ENCODE data around the gene SH2D3C.

The SH2D3C gene

GRCh38 chr9:127734247-127734746, 44.2 kb downstream of the SH2D3C start:
- no peak overlapping the region; the same call in 1 of the 2 replicates for H3K27ac ChIP-seq (ENCODE audit: low read depth, low read length)
- no peak overlapping the region for H2AFZ ChIP-seq (ENCODE audit: low read depth, low read length, severe bottlenecking)
- no peak for TF ChIP-seq CTCF (IDR thresholded peaks at IDR 0.05; ENCODE audit: insufficient read depth, low read length, poor library complexity, severe bottlenecking)
- no peak for TF ChIP-seq EZH2phosphoT487 (conservative IDR thresholded peaks at IDR 0.05; ENCODE audit: low read length)

GRCh38 chr9:127733614-127734013, 44.9 kb downstream of the SH2D3C start:
- H3K9ac ChIP-seq (ENCODE audit: low read length): no peak overlapping the region
- no peak overlapping the region for H3K4me2 ChIP-seq (ENCODE audit: low read depth, low read length, poor library complexity, severe bottlenecking)
- no peak overlapping the region for H3K4me3 ChIP-seq (ENCODE audit: insufficient read depth, low read length, poor library complexity, severe bottlenecking)
- no peaks in the 10 kb centered on the region for H3K27me3 ChIP-seq (ENCODE audit: low read length)
- no peak overlapping the region for H3K27ac ChIP-seq (ENCODE audit: low read depth, low read length)
- H3K79me2 ChIP-seq (ENCODE audit: insufficient read depth, low read length): no peaks in the 10 kb centered on the region
- no peak overlapping the region for H2AFZ ChIP-seq (ENCODE audit: low read depth, low read length, severe bottlenecking)
- TF ChIP-seq EZH2phosphoT487 (conservative IDR thresholded peaks at IDR 0.05; ENCODE audit: low read length): no peak
- no peak for TF ChIP-seq CTCF (IDR thresholded peaks at IDR 0.05; ENCODE audit: insufficient read depth, low read length, poor library complexity, severe bottlenecking)
- H3K36me3 ChIP-seq (ENCODE audit: low read length): no peaks in the 10 kb centered on the region
- no peaks in the 10 kb centered on the region for H3K9me3 ChIP-seq (ENCODE audit: insufficient read depth, low read length)
- H4K20me1 ChIP-seq (ENCODE audit: low read depth, low read length): no peaks in the 10 kb centered on the region
- H3F3A ChIP-seq (ENCODE audit: insufficient read depth): peaks cover 3% of the 10 kb centered on the region; the same call in 1 of the 2 replicates
- H3K9me2 ChIP-seq (replicated peaks; ENCODE audit: insufficient read depth, low read length): no peaks in the 10 kb centered on the region

More at GRCh38 chr9:127734247-127734746, 44.2 kb downstream of the SH2D3C start:
- Histone ChIP-seq H3F3A (ENCODE audit: insufficient read depth) (peaks cover 3% of the 10 kb centered on the region; the same call in 1 of the 2 replicates), H3K9me3 (ENCODE audit: insufficient read depth, low read length) (no peaks in the 10 kb centered on the region), H3K4me3 (ENCODE audit: insufficient read depth, low read length, poor library complexity, severe bottlenecking) (peak overlapping the region; percentile 80), H3K79me2 (ENCODE audit: insufficient read depth, low read length) (no peaks in the 10 kb centered on the region), H3K9me2 (replicated peaks; ENCODE audit: insufficient read depth, low read length) (no peaks in the 10 kb centered on the region), H3K9ac (ENCODE audit: low read length) (peak overlapping the region; percentile 78), H3K4me2 (ENCODE audit: low read depth, low read length, poor library complexity, severe bottlenecking) (peak overlapping the region; percentile 65), H3K27me3 (ENCODE audit: low read length) (no peaks in the 10 kb centered on the region), H4K20me1 (ENCODE audit: low read depth, low read length) (no peaks in the 10 kb centered on the region), H3K36me3 (ENCODE audit: low read length) (no peaks in the 10 kb centered on the region)

- Histone ChIP-seq H3K36me3 (ENCODE audit: low read length) (no peaks in the 10 kb centered on the region), H2AFZ (ENCODE audit: low read depth, low read length, severe bottlenecking) (no peak overlapping the region), H3K79me2 (ENCODE audit: insufficient read depth, low read length) (no peaks in the 10 kb centered on the region), H3K27ac (ENCODE audit: low read depth, low read length) (no peak overlapping the region), H3K4me3 (ENCODE audit: insufficient read depth, low read length, poor library complexity, severe bottlenecking) (no peak overlapping the region), H3K9me2 (replicated peaks; ENCODE audit: insufficient read depth, low read length) (no peaks in the 10 kb centered on the region), H3K9ac (ENCODE audit: low read length) (no peak overlapping the region), H3K4me2 (ENCODE audit: low read depth, low read length, poor library complexity, severe bottlenecking) (no peak overlapping the region), H3K27me3 (ENCODE audit: low read length) (no peaks in the 10 kb centered on the region), H4K20me1 (ENCODE audit: low read depth, low read length) (no peaks in the 10 kb centered on the region), H3F3A (ENCODE audit: insufficient read depth) (peaks cover 3% of the 10 kb centered on the region; the same call in 1 of the 2 replicates), H3K9me3 (ENCODE audit: insufficient read depth, low read length) (no peaks in the 10 kb centered on the region)
- TF ChIP-seq EZH2phosphoT487 (conservative IDR thresholded peaks at IDR 0.05; ENCODE audit: low read length) (no peak), CTCF (IDR thresholded peaks at IDR 0.05; ENCODE audit: insufficient read depth, low read length, poor library complexity, severe bottlenecking) (no peak)
Observed at GRCh38 chr9:127732444-127732843, 46.0 kb downstream of the SH2D3C start.

Data from SU-DHL-6 (cell line).